H1 (cell line): ENCODE results near the gene PCTP. TPM values are rescaled to one million over a fixed set of nuclear protein-coding genes. Genes with fewer than 3 reads are reported as not detected.

Source experiments
- CTCF ChIA-PET: fragments of 300-600 bp; sonication (Branson Sonifier 250); formaldehyde crosslinking; loops from one replicate; lab custom pipeline; 2021; ENCODE audit not compliant: partially characterized antibody; lab: Charles Lee
- POLR2A ChIA-PET: fragments of 300-600 bp; sonication (Branson Sonifier 250); formaldehyde crosslinking; loops from one replicate; lab custom pipeline; 2021; ENCODE audit warnings: inconsistent platforms; ENCODE audit not compliant: partially characterized antibody; lab: Charles Lee
- DNase-seq, 2 experiments: peaks; one replicate each; pipeline versions ENCODE4 v3.0.0 to v3.0.0-alpha.2; 2010 to 2022; ENCODE audit warnings: low spot score in 2 of 2, low read depth in 1 of 2, mixed read lengths in 1 of 2
- FAIRE-seq: peaks from 2 replicates; lab custom pipeline; 2011; peaks lifted over from hg19 to GRCh38; lab: Jason Lieb, UNC
- H2AFZ ChIP-seq: 2 replicates; pipeline ENCODE4 v1.8.1; 2012; ENCODE audit warnings: low read length, inconsistent platforms
- H2AK5ac ChIP-seq: 2 replicates; pipeline ENCODE4 v1.6.1; 2013; ENCODE audit warnings: low read depth, low read length
- H2BK120ac ChIP-seq: replicated peaks from 2 replicates; pipeline ENCODE3; 2013; ENCODE audit warnings: low read depth, low read length, inconsistent platforms
- H2BK12ac ChIP-seq: 2 replicates; pipeline ENCODE4 v1.6.1; 2013; ENCODE audit warnings: low read depth, low read length
- H2BK15ac ChIP-seq: 2 replicates; pipeline ENCODE4 v1.6.1; 2013; ENCODE audit warnings: low read length
- H2BK20ac ChIP-seq: 2 replicates; pipeline ENCODE4 v1.6.1; 2013; ENCODE audit warnings: low read length
- H2BK5ac ChIP-seq: 2 replicates; pipeline ENCODE4 v1.6.1; 2013; ENCODE audit warnings: low read depth, low read length
- H3K14ac ChIP-seq: 2 replicates; pipeline ENCODE4 v1.6.1; 2013; ENCODE audit warnings: inconsistent platforms; ENCODE audit not compliant: insufficient read length
- H3K18ac ChIP-seq: 2 replicates; pipeline ENCODE4 v1.6.1; 2013; ENCODE audit warnings: low read length; ENCODE audit errors: extremely low read depth
- H3K23ac ChIP-seq: 2 replicates; pipeline ENCODE4 v1.6.1; 2013; ENCODE audit warnings: inconsistent platforms; ENCODE audit not compliant: insufficient read length
- H3K23me2 ChIP-seq: 2 replicates; pipeline ENCODE4 v1.6.1; 2013; ENCODE audit warnings: low read depth, low read length
- H3K27ac ChIP-seq: 2 replicates; pipeline ENCODE4 v1.6.1; 2011; ENCODE audit warnings: low read depth, low read length, inconsistent platforms
- H3K27me3 ChIP-seq, 4 experiments: replicated peaks in 1 of 4; 1 replicate in 1 of 4; 2 replicates in 3 of 4; pipeline versions ENCODE4 v1.6.1 to v1.8.1; 2011 to 2013; ENCODE audit warnings: low read length in 3 of 4, mild to moderate bottlenecking in 3 of 4, inconsistent platforms in 2 of 4, mixed read lengths in 2 of 4, moderate library complexity in 1 of 4; ENCODE audit not compliant: control insufficient read depth in 3 of 4, insufficient read depth in 3 of 4; ENCODE audit errors: extremely low read depth in 1 of 4
- H3K36me3 ChIP-seq, 4 experiments: 2 replicates each; pipeline versions ENCODE4 v1.6.1 to v1.8.1; 2011 to 2013; ENCODE audit warnings: mild to moderate bottlenecking in 4 of 4, low read length in 3 of 4, moderate library complexity in 2 of 4, control low read depth in 1 of 4, inconsistent platforms in 1 of 4; ENCODE audit not compliant: insufficient read depth in 4 of 4, control insufficient read depth in 2 of 4
- H3K4ac ChIP-seq: replicated peaks from 2 replicates; pipeline ENCODE3; 2013; ENCODE audit warnings: low read length, low read depth, mixed read lengths, inconsistent platforms; ENCODE audit not compliant: insufficient read length
- H3K4me1 ChIP-seq, 4 experiments: replicated peaks in 1 of 4; 1 replicate in 1 of 4; 2 replicates in 3 of 4; pipeline versions ENCODE4 v1.6.1 to v1.8.1; 2011 to 2013; ENCODE audit warnings: low read length in 3 of 4, inconsistent platforms in 2 of 4, mixed read lengths in 1 of 4; ENCODE audit not compliant: insufficient read depth in 4 of 4, control insufficient read depth in 3 of 4
- H3K4me2 ChIP-seq, 2 experiments: 2 replicates each; pipeline versions ENCODE4 v1.6.1 to v1.8.1; 2011 to 2013; ENCODE audit warnings: low read depth in 2 of 2, low read length in 2 of 2, control low read depth in 1 of 2, inconsistent platforms in 1 of 2, mild to moderate bottlenecking in 1 of 2; ENCODE audit not compliant: insufficient read depth in 1 of 2
- H3K4me3 ChIP-seq, 4 experiments: fragments of 200-600, 300-600 bp in 1 of 4; sonication (generic), shearing (Covaris generic), sonication (Bioruptor Twin) in 1 of 4; 2 replicates each; pipeline versions ENCODE4 v1.5.1 to v1.8.1; 2011 to 2016; ENCODE audit warnings: low read length in 4 of 4, low read depth in 3 of 4, control low read depth in 2 of 4, inconsistent platforms in 2 of 4, mild to moderate bottlenecking in 2 of 4, mixed read lengths in 1 of 4, moderate library complexity in 1 of 4; ENCODE audit not compliant: insufficient read depth in 2 of 4; ENCODE audit errors: extremely low read depth in 1 of 4
- H3K56ac ChIP-seq: replicated peaks from 2 replicates; pipeline ENCODE3; 2013; ENCODE audit warnings: low read depth, mild to moderate bottlenecking, mixed read lengths, low read length, inconsistent platforms; ENCODE audit not compliant: insufficient read length
- H3K79me1 ChIP-seq: 2 replicates; pipeline ENCODE4 v1.6.1; 2013; ENCODE audit warnings: low read depth, low read length, control low read depth
- H3K79me2 ChIP-seq, 2 experiments: 2 replicates each; pipeline versions ENCODE4 v1.6.1 to v1.8.1; 2012 to 2013; ENCODE audit warnings: low read length in 2 of 2, mild to moderate bottlenecking in 2 of 2, inconsistent platforms in 1 of 2; ENCODE audit not compliant: insufficient read depth in 2 of 2, control insufficient read depth in 1 of 2
- H3K9ac ChIP-seq, 4 experiments: replicated peaks in 1 of 4; 1 replicate in 1 of 4; 2 replicates in 3 of 4; pipeline versions ENCODE4 v1.6.1 to v1.8.1; 2011 to 2013; ENCODE audit warnings: low read depth in 3 of 4, low read length in 3 of 4, control low read depth in 2 of 4, mild to moderate bottlenecking in 2 of 4, moderate library complexity in 2 of 4, inconsistent platforms in 1 of 4; ENCODE audit errors: extremely low read depth in 1 of 4
- H3K9me3 ChIP-seq, 2 experiments: 2 replicates each; pipeline versions ENCODE4 v1.6.1 to v1.8.1; 2012 to 2013; ENCODE audit warnings: mild to moderate bottlenecking in 2 of 2, moderate library complexity in 2 of 2, control low read depth in 1 of 2, inconsistent platforms in 1 of 2, low read depth in 1 of 2, low read length in 1 of 2, mixed read lengths in 1 of 2; ENCODE audit not compliant: insufficient read depth in 2 of 2
- H4K20me1 ChIP-seq, 2 experiments: replicated peaks in 1 of 2; 2 replicates each; pipeline versions ENCODE3 to v1.8.1; 2011 to 2013; ENCODE audit warnings: inconsistent platforms in 2 of 2, low read length in 2 of 2, mild to moderate bottlenecking in 1 of 2; ENCODE audit not compliant: insufficient read depth in 2 of 2, control insufficient read depth in 1 of 2
- H4K5ac ChIP-seq: 2 replicates; pipeline ENCODE4 v1.6.1; 2013; ENCODE audit warnings: low read length, low read depth, mixed read lengths, inconsistent platforms; ENCODE audit not compliant: insufficient read length
- H4K8ac ChIP-seq: 2 replicates; pipeline ENCODE4 v1.8.0; 2013; ENCODE audit warnings: mild to moderate bottlenecking, moderate library complexity, low read length, inconsistent platforms; ENCODE audit not compliant: insufficient read depth; ENCODE audit errors: extremely low read depth
- H4K91ac ChIP-seq: replicated peaks from 2 replicates; pipeline ENCODE3; 2013; ENCODE audit warnings: low read length, mixed read lengths, inconsistent platforms; ENCODE audit not compliant: insufficient read length
- ASH2L ChIP-seq: fragments of 200-600, 300-600 bp; sonication (generic); IDR thresholded peaks from one replicate; pipeline ENCODE4 v1.7.1; 2017; ENCODE audit warnings: low read length
- EP300 ChIP-seq, 2 experiments: IDR thresholded peaks; 1 replicate in 1 of 2; 2 replicates in 1 of 2; pipeline ENCODE4 v1.6.1; 2011 to 2012; ENCODE audit warnings: low read depth in 2 of 2, low read length in 2 of 2, mild to moderate bottlenecking in 2 of 2, borderline replicate concordance in 1 of 2, inconsistent platforms in 1 of 2, moderate library complexity in 1 of 2
- MAFK ChIP-seq: IDR thresholded peaks from 2 replicates; pipeline ENCODE4 v1.6.1; 2012; ENCODE audit warnings: low read depth, mild to moderate bottlenecking, improper control_type of control experiment, low read length
- MAX ChIP-seq: IDR thresholded peaks from 2 replicates; pipeline ENCODE4 v1.6.1; 2012; ENCODE audit warnings: inconsistent platforms
- NRF1 ChIP-seq: IDR thresholded peaks from 2 replicates; pipeline ENCODE4 v1.6.1; 2011; ENCODE audit warnings: mild to moderate bottlenecking, low read depth, low read length, improper control_type of control experiment
- PHF8 ChIP-seq: fragments of 200-600 bp; sonication (generic); conservative IDR thresholded peaks from 2 replicates; pipeline ENCODE4 v1.7.1; 2012; ENCODE audit warnings: low read depth, mild to moderate bottlenecking, inconsistent platforms, low read length, moderate library complexity
- POLR2A ChIP-seq, 2 experiments: IDR thresholded peaks; 1 replicate in 1 of 2; 2 replicates in 1 of 2; pipeline ENCODE4 v1.6.1; 2011; ENCODE audit warnings: low read depth in 2 of 2, low read length in 2 of 2, mild to moderate bottlenecking in 2 of 2; ENCODE audit errors: control extremely low read depth in 1 of 2
- POLR2AphosphoS5 ChIP-seq: IDR thresholded peaks from 2 replicates; pipeline ENCODE4 v1.6.1; 2011; ENCODE audit warnings: low read depth, low read length
- SIX5 ChIP-seq: IDR thresholded peaks from 2 replicates; pipeline ENCODE4 v1.6.1; 2011; ENCODE audit warnings: mild to moderate bottlenecking, low read depth, low read length
- SP4 ChIP-seq: IDR thresholded peaks from 2 replicates; pipeline ENCODE4 v1.6.1; 2012; ENCODE audit warnings: low read length, inconsistent platforms
- TAF1 ChIP-seq: IDR thresholded peaks from 2 replicates; pipeline ENCODE4 v1.6.1; 2011; ENCODE audit warnings: mild to moderate bottlenecking, low read depth, low read length
- TBP ChIP-seq: IDR thresholded peaks from 2 replicates; pipeline ENCODE4 v1.6.1; 2011; ENCODE audit warnings: low read depth, low read length, improper control_type of control experiment
- TEAD4 ChIP-seq: IDR thresholded peaks from 2 replicates; pipeline ENCODE4 v1.6.1; 2012; ENCODE audit warnings: low read depth, low read length, inconsistent platforms, mixed read lengths
- YY1 ChIP-seq: IDR thresholded peaks from 2 replicates; pipeline ENCODE4 v1.6.1; 2011; ENCODE audit warnings: low read depth, mild to moderate bottlenecking, low read length
- polyA plus RNA-seq, 7 experiments: library from polyadenylated mRNA; depleted of rRNA in 3 of 7; stranded (reverse) in 5 of 7; unstranded in 2 of 7; fragments of >200 nt in 5 of 7; fragments of 200-250 nt in 2 of 7; gene quantifications; 1 replicate in 5 of 7; 2 replicates in 1 of 7; 4 replicates in 1 of 7; pipeline versions ENCODE4 v1.2.1 to v1.2.3, GENCODE V29; 2011 to 2013; ENCODE audit warnings: missing spikeins in 2 of 7, mixed read lengths in 2 of 7
- total RNA-seq: library from RNA; stranded (reverse); fragmentation: NEBNext Ultra II Directional; extraction: Animal tissue kit (Norgen Biotek cat#: 25700); gene quantifications from 2 replicates; pipeline ENCODE4 v1.2.1, GENCODE V29; 2021

Gene PCTP
- total and polyA plus RNA-seq, 2 of the 8 experiments (the other 6 are each of a cell fraction or from before 2014, with no cell fraction given) = 14.1 to 14.6 TPM

GRCh38 chr17:55758171-55758570, 7.3 kb downstream of the PCTP start:
- H3K4me3 ChIP-seq = no peak overlapping the region
- H3K4ac ChIP-seq = no peak overlapping the region
- H2BK12ac ChIP-seq = no peak overlapping the region
- H3K23ac ChIP-seq = no peak overlapping the region
- no peak overlapping the region for H3K27ac ChIP-seq
- H3K36me3 ChIP-seq = no peaks in the 10 kb centered on the region
- no peak overlapping the region for H2BK5ac ChIP-seq
- no peak overlapping the region for H3K56ac ChIP-seq
- H4K5ac ChIP-seq = no peak overlapping the region
- no peak overlapping the region for H3K14ac ChIP-seq
- ChIA-PET CTCF (interaction anchor here (0.9 to 2.3 kb wide), 6 partner anchors 11 to 232 kb away, joined by 3 to 9 read pairs (median 4); no protein-coding TSS in a partner anchor), POLR2A (interaction anchor here (1.2 kb wide), 1 partner anchor 41 kb away, joined by 3 read pairs; no protein-coding TSS in a partner anchor)
- H4K91ac ChIP-seq = no peak overlapping the region
- DNase-seq (no peak), FAIRE-seq (no peak)
- H3K23me2 ChIP-seq = no peaks in the 10 kb centered on the region
- no peak overlapping the region for H2BK20ac ChIP-seq
- H3K27me3 ChIP-seq = no peaks in the 10 kb centered on the region
- H3K9me3 ChIP-seq = no peaks in the 10 kb centered on the region
- H3K79me2 ChIP-seq = no peaks in the 10 kb centered on the region
- H4K8ac ChIP-seq = no peak overlapping the region
- no peak overlapping the region for H3K4me2 ChIP-seq
- no peak for TF ChIP-seq ASH2L
- no peak for TF ChIP-seq PHF8
- no peak for TF ChIP-seq NRF1
- no peak for TF ChIP-seq TEAD4
- TF ChIP-seq POLR2A (IDR thresholded peaks at IDR 0.05; ENCODE audit: control extremely low read depth in 1 of 2, low read depth in 2 of 2, low read length in 2 of 2) = no peak
- TF ChIP-seq TAF1 = no peak
- TF ChIP-seq POLR2AphosphoS5 = no peak
- TF ChIP-seq YY1 = no peak
- no peak for TF ChIP-seq TBP
- no peak for TF ChIP-seq SP4
- no peak for TF ChIP-seq SIX5
- no peak for TF ChIP-seq EP300 (IDR thresholded peaks at IDR 0.05; ENCODE audit: borderline replicate concordance in 1 of 2, low read depth in 2 of 2, low read length in 2 of 2)
- no peak for TF ChIP-seq MAFK
- TF ChIP-seq MAX = no peak
- H3K4me1 ChIP-seq = no peaks in the 10 kb centered on the region; a peak in 1 of 7 replicates
- no peak overlapping the region for H2AFZ ChIP-seq
- H3K79me1 ChIP-seq = no peaks in the 10 kb centered on the region
- no peak overlapping the region for H2AK5ac ChIP-seq
- H3K18ac ChIP-seq = no peak overlapping the region
- H4K20me1 ChIP-seq = no peaks in the 10 kb centered on the region
- no peak overlapping the region for H3K9ac ChIP-seq
- no peak overlapping the region for H2BK15ac ChIP-seq
- no peak overlapping the region for H2BK120ac ChIP-seq
